NT2/D1 (cell line): ENCODE data around the gene EFHC1.

Experiments
- SUZ12 ChIP-seq: IDR thresholded peaks from 2 replicates; pipeline ENCODE4 v1.6.1; 2011; ENCODE audit not compliant: insufficient read length, insufficient read depth; ENCODE audit errors: extremely low read depth
- YY1 ChIP-seq: IDR thresholded peaks from 2 replicates; pipeline ENCODE4 v1.6.1; 2011; ENCODE audit not compliant: insufficient read length, insufficient read depth
- ZNF274 ChIP-seq: IDR thresholded peaks from 2 replicates; pipeline ENCODE4 v1.6.1; 2011; ENCODE audit warnings: mild to moderate bottlenecking, low read depth, low read length

GRCh38 chr6:52376763-52377162 is 43.4 kb upstream of the EFHC1 start:
- no peak for TF ChIP-seq YY1
- no peak for TF ChIP-seq ZNF274
- TF ChIP-seq SUZ12 = no peak
